Astrocyte of the spinal cord (primary cell): ENCODE measurements around the gene SCD5.

Experiments
- DNase-seq: peaks from one replicate; pipeline ENCODE4 v3.0.0; 2011; ENCODE audit warnings: low read depth, low spot score
- H3K4me3 ChIP-seq: 2 replicates; pipeline ENCODE4 v1.5.1; 2011; ENCODE audit warnings: low read depth, mild to moderate bottlenecking, low read length, moderate library complexity
- CTCF ChIP-seq: IDR thresholded peaks from 2 replicates; pipeline ENCODE4 v1.5.1; 2012; ENCODE audit warnings: low read depth, mild to moderate bottlenecking, low read length, inconsistent platforms
- in situ Hi-C: cut with HindIII; loops from 2 replicates; pipeline ENCODE4 v1.10.0; 2017; ENCODE audit warnings: low sequenced_read_pairs

SCD5 gene

DNA sequence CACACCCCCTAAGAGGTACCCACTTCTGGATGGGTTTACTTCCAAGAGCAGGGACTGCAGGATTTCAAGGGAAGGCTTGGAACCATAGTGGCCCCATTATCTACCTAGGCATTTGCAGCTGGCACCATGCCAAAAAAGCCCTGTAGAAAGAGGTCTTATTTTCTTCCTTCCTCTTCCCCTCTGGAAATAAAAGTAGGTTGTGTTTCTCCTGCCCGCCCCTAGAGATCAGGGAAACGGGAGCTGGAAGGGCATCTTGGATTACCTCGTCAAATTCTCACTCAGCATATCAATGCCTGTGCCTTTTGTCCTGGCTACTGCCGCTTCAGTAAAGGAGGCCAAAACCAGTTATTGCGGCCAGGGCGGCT, 1.6 kb downstream of the SCD5 start:
- DNase-seq: peak; percentile 39
- no peak for TF ChIP-seq CTCF
- H3K4me3 ChIP-seq: peak overlapping the region; percentile 71
- in situ Hi-C loops: no loop called here

DNA sequence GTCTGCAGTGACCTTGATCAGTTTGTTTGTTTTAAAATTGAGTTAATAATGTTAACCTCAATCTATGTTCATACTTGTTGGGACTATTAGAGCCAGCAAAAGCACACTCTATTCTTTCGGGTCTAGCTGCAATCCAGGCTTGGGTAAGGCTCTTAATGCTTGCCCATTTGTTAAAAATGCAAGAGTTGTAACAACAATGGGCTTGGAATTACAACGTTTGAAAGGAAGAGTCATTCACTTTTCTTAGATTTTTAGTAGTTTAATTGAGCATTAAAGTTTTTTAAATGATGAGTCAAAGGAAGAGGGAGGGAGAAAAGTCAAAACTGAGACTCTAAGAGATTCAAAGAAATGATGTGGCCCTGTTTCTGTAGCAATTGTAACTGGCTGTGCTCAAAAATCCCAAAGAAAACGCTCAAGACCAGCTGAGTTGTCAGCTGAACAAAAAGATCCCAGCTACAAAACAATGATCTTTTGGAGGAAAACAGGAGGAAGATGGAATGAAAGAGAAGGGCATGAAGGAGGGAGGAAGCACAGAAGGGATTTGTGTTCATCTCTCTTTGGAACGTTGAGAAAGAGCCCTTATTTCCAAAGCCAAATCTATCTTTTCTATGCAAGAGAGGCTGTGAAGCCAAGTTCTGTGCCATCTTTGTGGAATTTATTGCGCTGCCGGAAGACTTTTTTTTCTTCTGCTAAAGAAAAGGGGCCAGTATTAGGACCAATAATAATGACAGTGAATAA, 5.5 kb downstream of the SCD5 start:
- in situ Hi-C loops: no loop called here
- no peak overlapping the region for H3K4me3 ChIP-seq
- TF ChIP-seq CTCF: no peak
- DNase-seq: no peak

GRCh38 chr4:82791179-82791578, 7.4 kb downstream of the SCD5 start:
- TF ChIP-seq CTCF: no peak
- no peak overlapping the region for H3K4me3 ChIP-seq
- in situ Hi-C loops: no loop called here
- no peak for DNase-seq

DNA sequence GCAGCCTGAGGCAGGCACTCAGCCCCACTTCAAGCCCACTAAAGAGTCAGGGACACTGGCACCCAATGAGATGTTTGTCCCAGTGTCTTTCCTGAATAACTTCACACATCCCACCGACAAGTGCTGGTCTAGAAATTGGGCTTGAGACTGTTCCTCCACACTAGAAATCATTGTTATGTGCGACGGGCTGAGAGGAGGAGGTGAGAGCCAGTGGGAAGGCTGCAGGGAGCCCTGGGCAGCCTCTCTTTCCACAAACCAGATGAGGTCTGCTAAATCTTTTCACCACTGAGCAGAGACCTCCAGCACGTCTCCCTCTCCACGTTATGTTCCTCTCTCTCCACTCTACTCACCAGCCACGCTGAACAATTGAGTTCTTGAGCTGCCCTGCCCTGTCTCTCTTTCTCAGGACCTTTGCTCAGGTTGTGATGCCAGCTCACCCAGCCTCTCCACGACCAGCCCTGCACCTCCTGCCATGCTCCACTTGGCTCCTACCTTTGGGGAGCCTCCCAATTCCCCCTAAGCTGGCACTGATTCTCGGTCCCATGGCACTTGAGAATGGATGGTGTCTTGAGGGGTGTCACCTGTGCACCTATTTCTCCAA, 8.4 kb downstream of the SCD5 start:
- TF ChIP-seq CTCF: no peak
- H3K4me3 ChIP-seq: no peak overlapping the region
- no peak for DNase-seq
- in situ Hi-C loops: no loop called here

DNA sequence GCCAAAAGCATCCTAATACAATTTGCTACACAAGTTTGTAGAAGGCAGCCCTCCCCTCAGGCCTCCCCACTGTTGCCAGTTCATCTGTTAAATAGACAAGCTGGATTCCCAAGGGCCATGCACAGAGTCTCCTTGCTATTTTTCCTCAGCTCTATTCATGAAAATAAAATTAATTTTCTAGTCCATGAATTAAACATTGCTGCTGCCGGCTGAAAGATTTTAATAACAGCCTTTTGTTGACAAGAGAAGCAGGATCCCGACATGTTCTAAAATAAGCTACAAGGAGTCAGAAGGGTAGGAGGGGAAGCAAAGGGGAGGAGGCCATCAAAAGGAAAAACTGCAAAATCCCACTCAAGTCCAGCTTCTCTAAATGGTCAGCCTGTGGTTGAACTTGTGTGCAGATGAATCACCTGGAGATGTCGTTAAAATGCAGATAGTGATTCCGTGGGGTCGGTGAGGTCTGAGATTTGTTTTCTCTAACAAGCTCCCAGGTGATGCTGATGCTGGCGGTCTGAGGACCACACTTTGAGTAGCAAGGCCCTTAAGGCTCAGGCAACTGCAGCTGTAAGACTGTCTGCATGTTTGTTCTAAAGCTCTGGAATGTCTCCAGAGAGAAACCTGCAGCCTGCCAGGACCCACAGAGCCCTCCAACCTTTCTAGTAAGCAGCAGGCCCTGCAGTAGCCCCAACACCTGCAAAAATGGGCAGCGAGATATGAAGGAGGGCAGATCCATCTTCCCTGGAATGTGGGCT, 9.4 kb downstream of the SCD5 start:
- in situ Hi-C loops: no loop called here
- H3K4me3 ChIP-seq: no peak overlapping the region
- no peak for TF ChIP-seq CTCF
- DNase-seq: no peak

GRCh38 chr4:82787342-82787741, 11.3 kb downstream of the SCD5 start:
- TF ChIP-seq CTCF: no peak
- in situ Hi-C loops: no loop called here
- H3K4me3 ChIP-seq: no peak overlapping the region
- DNase-seq: peak; percentile 46
